Measurements from ENCODE around the gene ZNF385D. TPM values are rescaled to one million over a fixed set of nuclear protein-coding genes. Genes with fewer than 3 reads are reported as not detected.

Gene ZNF385D
- total and polyA plus RNA-seq, 12 donors: 0.09 to 1.3 (median 0.63) TPM

- H3K4me3 ChIP-seq: no peak overlapping the region
- no peaks in the 10 kb centered on the region for H3K9me3 ChIP-seq (replicated peaks in 1 of 3)
- no peaks in the 10 kb centered on the region for H3K27me3 ChIP-seq
- TF ChIP-seq CTCF (IDR thresholded peaks at IDR 0.05): no peak
- TF ChIP-seq POLR2A (IDR thresholded peaks at IDR 0.05): no peak
- intact Hi-C loops (cut with DNase I): no loop called here
- H3K27ac ChIP-seq: no peak overlapping the region
- no peaks in the 10 kb centered on the region for H3K4me1 ChIP-seq (replicated peaks in 1 of 2)
- H3K36me3 ChIP-seq (replicated peaks in 1 of 2): no peaks in the 10 kb centered on the region
- 75 to 85% (median 79%) methylated on average over 3 of the region's 3 CpGs for WGBS, 4 donors
- no peak for DNase-seq
These were observed 137.5 kb downstream of the ZNF385D start for GRCh38 chr3:21613372-21614070.

GRCh38 chr3:21601178-21601577 is 149.8 kb downstream of the ZNF385D start:
- no peak overlapping the region for H3K27ac ChIP-seq
- no peak overlapping the region for H3K4me3 ChIP-seq
- no peaks in the 10 kb centered on the region for H3K36me3 ChIP-seq (replicated peaks in 1 of 2)
- no peak for DNase-seq
- H3K9me3 ChIP-seq (replicated peaks in 1 of 3): no peaks in the 10 kb centered on the region
- TF ChIP-seq CTCF (IDR thresholded peaks at IDR 0.05): no peak
- no peak for TF ChIP-seq POLR2A (IDR thresholded peaks at IDR 0.05)
- intact Hi-C loops (cut with DNase I): no loop called here
- H3K4me1 ChIP-seq (replicated peaks in 1 of 2): no peaks in the 10 kb centered on the region
- H3K27me3 ChIP-seq: no peaks in the 10 kb centered on the region
- WGBS, 4 donors: 63 to 90% (median 79%) methylated on average over 1 of the region's 1 CpG

GRCh38 chr3:21599890-21600289 is 151.1 kb downstream of the ZNF385D start:
- no peak for DNase-seq
- H3K4me1 ChIP-seq (replicated peaks in 1 of 2): no peaks in the 10 kb centered on the region
- TF ChIP-seq POLR2A (IDR thresholded peaks at IDR 0.05): no peak
- TF ChIP-seq CTCF (IDR thresholded peaks at IDR 0.05): no peak
- intact Hi-C loops (cut with DNase I): no loop called here
- no peaks in the 10 kb centered on the region for H3K27me3 ChIP-seq
- no peaks in the 10 kb centered on the region for H3K9me3 ChIP-seq (replicated peaks in 1 of 3)
- H3K27ac ChIP-seq: no peak overlapping the region
- H3K36me3 ChIP-seq (replicated peaks in 1 of 2): no peaks in the 10 kb centered on the region
- no peak overlapping the region for H3K4me3 ChIP-seq
- 70 to 81% (median 72%) methylated on average over 6 of the region's 6 CpGs for WGBS, 4 donors

- Histone ChIP-seq H3K9me3 (replicated peaks in 1 of 3) (no peaks in the 10 kb centered on the region), H3K4me3 (no peak overlapping the region), H3K4me1 (replicated peaks in 1 of 2) (no peaks in the 10 kb centered on the region), H3K27ac (no peak overlapping the region), H3K36me3 (replicated peaks in 1 of 2) (no peaks in the 10 kb centered on the region), H3K27me3 (no peaks in the 10 kb centered on the region)
- 72 to 84% (median 83%) methylated on average over 4 of the region's 4 CpGs for WGBS, 4 donors
- no peak for TF ChIP-seq CTCF (IDR thresholded peaks at IDR 0.05)
- no peak for TF ChIP-seq POLR2A (IDR thresholded peaks at IDR 0.05)
- DNase-seq: no peak
- intact Hi-C loops (cut with DNase I): no loop called here
These were observed 158.2 kb downstream of the ZNF385D start for GRCh38 chr3:21592828-21593227.
